Upper lobe of left lung (tissue), 6 donors: ENCODE data around the gene EIF2B4. TPM values are rescaled to one million over a fixed set of nuclear protein-coding genes. Genes with fewer than 3 reads are reported as not detected.

Experiments used
- ATAC-seq, 2 donors: fragments of 200-7000 bp; cut with Tn5 transposase; one replicate each; pipeline ENCODE4 v1.9.1; 2022; ENCODE audit warnings: mild to moderate bottlenecking in 2 of 2, moderate library complexity in 2 of 2; ENCODE audit not compliant: low FRiP score in 2 of 2
- DNase-seq, 2 donors: peaks; one replicate each; pipeline ENCODE4 v3.0.0-alpha.2; 2019 to 2020
- H3K27ac ChIP-seq, 4 donors: fragments of 200-600 bp; sonication (generic); one replicate each; pipeline ENCODE4 v1.5.1; 2016 to 2019
- H3K27me3 ChIP-seq, 4 donors: fragments of 200-600 bp; sonication (generic); one replicate each; pipeline ENCODE4 v1.5.1; 2017 to 2019
- H3K36me3 ChIP-seq, 4 donors: fragments of 200-600 bp; sonication (generic); one replicate each; pipeline ENCODE4 v1.5.1; 2016 to 2019
- H3K4me1 ChIP-seq, 4 donors: fragments of 200-600 bp; sonication (generic); one replicate each; pipeline ENCODE4 v1.5.1; 2018 to 2019
- H3K4me3 ChIP-seq, 4 donors: fragments of 200-600 bp; sonication (generic); one replicate each; pipeline ENCODE4 v1.5.1; 2017 to 2019; ENCODE audit warnings: mild to moderate bottlenecking in 2 of 4, moderate library complexity in 1 of 4
- H3K9me3 ChIP-seq, 4 donors: fragments of 200-600 bp; sonication (generic); one replicate each; pipeline ENCODE4 v1.5.1; 2018 to 2019
- CTCF ChIP-seq, 6 experiments: fragments of 450-650 bp in 4 of 6; fragments of 200-600 bp in 2 of 6; sonication (generic) in 2 of 6; IDR thresholded peaks; one replicate each; pipeline ENCODE4 v1.5.1; 2016 to 2019; ENCODE audit warnings: antibody characterized with exemption in 6 of 6
- EP300 ChIP-seq, 4 donors: sonication (generic); formaldehyde crosslinking; IDR thresholded peaks; one replicate each; pipeline ENCODE4 v1.5.1; 2017; ENCODE audit warnings: antibody characterized with exemption in 4 of 4, control low read depth in 2 of 4
- POLR2A ChIP-seq, 4 donors: fragments of 450-650 bp; IDR thresholded peaks; one replicate each; pipeline ENCODE4 v1.5.1; 2016 to 2017; ENCODE audit warnings: antibody characterized with exemption in 4 of 4, mild to moderate bottlenecking in 2 of 4
- POLR2AphosphoS5 ChIP-seq, 2 donors: sonication (generic); formaldehyde crosslinking; IDR thresholded peaks; one replicate each; pipeline ENCODE4 v1.5.1; 2017; ENCODE audit warnings: antibody characterized with exemption in 2 of 2
- whole genome bisulfite sequencing, 2 donors: methylation state at CpG; one replicate each; pipeline ENCODE4 v1.1.5; 2017 to 2018; 5-methylcytosine and 5-hydroxymethylcytosine counted together
- total RNA-seq, 6 donors: library from RNA; depleted of rRNA in 4 of 6; stranded (reverse); fragments of >200 nt in 4 of 6; gene quantifications; one replicate each; pipeline versions ENCODE4 v1.1.0 to v1.2.1, GENCODE V29; 2016 to 2021
- donor health status: DM: no; HTN: no; CAD: no; lungs with moderate emphysema.
- donor health status: DM: no; HTN: yes; CAD: no; lungs with severe emphysema.

Gene EIF2B4
- total RNA-seq, 6 donors from 2014 or later: 24.8 to 48.2 (median 29.8) TPM

GRCh38 chr2:27408601-27409320 lies 38.6 kb upstream of the EIF2B4 start:
- DNase-seq (peak in 1 of 2 donors; percentile 26), ATAC-seq (peak; percentile 57 to 66)
- H3K27ac ChIP-seq: peak overlapping the region; percentile 83 to 93 (median 87)
- H3K27me3 ChIP-seq: no peaks in the 10 kb centered on the region
- H3K4me1 ChIP-seq: peaks cover 21 to 31% (median 23%) of the 10 kb centered on the region in 4 donors
- 0 to 1% methylated on average over 16 to 18 of the region's 33 CpGs for WGBS, 2 donors
- TF ChIP-seq CTCF (IDR thresholded peaks at IDR 0.05) (no peak), POLR2AphosphoS5 (IDR thresholded peaks at IDR 0.05) (no peak), EP300 (IDR thresholded peaks at IDR 0.05) (no peak), POLR2A (IDR thresholded peaks at IDR 0.05) (no peak)
- H3K36me3 ChIP-seq: peaks cover 0 to 17% (median 1%) of the 10 kb centered on the region in 4 donors
- H3K9me3 ChIP-seq: no peaks in the 10 kb centered on the region
- peak overlapping the region; percentile 74 to 99 (median 93) for H3K4me3 ChIP-seq

- no peak for ATAC-seq
- WGBS, 2 donors: 56% methylated on average over 16 of the region's 16 CpGs
- H3K27ac ChIP-seq: peak overlapping the region in 1 of 4 donors; percentile 93
These were observed 37.8 kb upstream of the EIF2B4 start for GRCh38 chr2:27407798-27408491.

GRCh38 chr2:27400348-27401135 lies 30.4 kb upstream of the EIF2B4 start:
- Histone ChIP-seq H3K4me3 (no peak overlapping the region), H3K9me3 (no peaks in the 10 kb centered on the region), H3K4me1 (peaks cover 0 to 4% (median 0%) of the 10 kb centered on the region in 4 donors), H3K27me3 (no peaks in the 10 kb centered on the region), H3K27ac (no peak overlapping the region), H3K36me3 (peaks cover 0 to 10% (median 1%) of the 10 kb centered on the region in 4 donors)
- no peak for ATAC-seq
- no peak for DNase-seq
- WGBS, 2 donors: 92 to 97% methylated on average over 2 of the region's 2 CpGs
- TF ChIP-seq POLR2AphosphoS5 (IDR thresholded peaks at IDR 0.05) (no peak), CTCF (IDR thresholded peaks at IDR 0.05) (no peak), EP300 (IDR thresholded peaks at IDR 0.05) (no peak), POLR2A (IDR thresholded peaks at IDR 0.05) (no peak)

More at GRCh38 chr2:27407798-27408491, 37.8 kb upstream of the EIF2B4 start:
- DNase-seq: no peak
- peak overlapping the region in 3 of 4 donors; percentile 74 to 99 (median 87) for H3K4me3 ChIP-seq
- TF ChIP-seq POLR2AphosphoS5 (IDR thresholded peaks at IDR 0.05) (no peak), CTCF (IDR thresholded peaks at IDR 0.05) (peak; percentile 19 to 51 (median 46))
- H3K27me3 ChIP-seq: no peaks in the 10 kb centered on the region
- peaks cover 21 to 31% (median 23%) of the 10 kb centered on the region in 4 donors for H3K4me1 ChIP-seq
- no peaks in the 10 kb centered on the region for H3K9me3 ChIP-seq
- peaks cover 0 to 17% (median 1%) of the 10 kb centered on the region in 4 donors for H3K36me3 ChIP-seq

- H3K4me1 ChIP-seq: no peaks in the 10 kb centered on the region
- H3K36me3 ChIP-seq: peaks cover 0 to under 1% (median 0%) of the 10 kb centered on the region in 4 donors
- WGBS, 2 donors: 93 to 95% methylated on average over 5 of the region's 5 CpGs
- TF ChIP-seq EP300 (IDR thresholded peaks at IDR 0.05) (no peak), POLR2A (IDR thresholded peaks at IDR 0.05) (no peak), POLR2AphosphoS5 (IDR thresholded peaks at IDR 0.05) (no peak), CTCF (IDR thresholded peaks at IDR 0.05) (no peak)
- H3K9me3 ChIP-seq: no peaks in the 10 kb centered on the region
- no peak overlapping the region for H3K27ac ChIP-seq
- DNase-seq (no peak), ATAC-seq (no peak)
- H3K27me3 ChIP-seq: no peaks in the 10 kb centered on the region
- no peak overlapping the region for H3K4me3 ChIP-seq
These were observed 28.8 kb upstream of the EIF2B4 start for GRCh38 chr2:27398962-27399361.
